SK-N-SH treated with all-trans-retinoic acid at 6 μM for 48 hours (cell line): ENCODE data around the gene CDH20.

Experiments used
- BACH2 ChIP-seq: fragments of 250-450 bp; sonication (Bioruptor Pico); IDR thresholded peaks from 2 replicates; pipeline ENCODE4 v1.9.0; 2021; ENCODE audit warnings: mild to moderate bottlenecking, borderline replicate concordance
- CSDC2 ChIP-seq: fragments of 250-450 bp; sonication (Bioruptor Pico); IDR thresholded peaks from 2 replicates; pipeline ENCODE4 v1.5.0; 2020; ENCODE audit warnings: mild to moderate bottlenecking, moderate library complexity
- ISL1 ChIP-seq: fragments of 250-450 bp; sonication (Bioruptor Pico); IDR thresholded peaks from 2 replicates; pipeline ENCODE4 v2.1.2; 2022; ENCODE audit warnings: mild to moderate bottlenecking, moderate library complexity
- OSR1 ChIP-seq: fragments of 250-450 bp; sonication (Bioruptor Pico); IDR thresholded peaks from 2 replicates; pipeline ENCODE4 v1.8.0; 2022; ENCODE audit warnings: moderate library complexity, mild to moderate bottlenecking, inconsistent platforms
- PATZ1 ChIP-seq: fragments of 250-450 bp; sonication (Bioruptor Pico); IDR thresholded peaks from 2 replicates; pipeline ENCODE4 v1.8.0; 2020; ENCODE audit warnings: mild to moderate bottlenecking, moderate library complexity, borderline replicate concordance
- RARB ChIP-seq: fragments of 250-450 bp; sonication (Bioruptor Pico); IDR thresholded peaks from 2 replicates; pipeline ENCODE4 v1.8.0; 2021; ENCODE audit warnings: mild to moderate bottlenecking, moderate library complexity
- ZC3H10 ChIP-seq: fragments of 250-450 bp; sonication (Bioruptor Pico); IDR thresholded peaks from 2 replicates; pipeline ENCODE4 v1.5.1; 2021; ENCODE audit warnings: mild to moderate bottlenecking, moderate library complexity
- ZFP30 ChIP-seq: fragments of 450-650 bp; formaldehyde crosslinking; IDR thresholded peaks from 2 replicates; pipeline ENCODE4 v1.5.0; 2022; ENCODE audit warnings: mild to moderate bottlenecking, moderate library complexity
- ZNF565 ChIP-seq: fragments of 450-650 bp; formaldehyde crosslinking; conservative IDR thresholded peaks from 2 replicates; pipeline ENCODE4 v1.5.0; 2020; ENCODE audit warnings: low read depth, mild to moderate bottlenecking, moderate library complexity
- ZNF70 ChIP-seq: fragments of 450-650 bp; formaldehyde crosslinking; IDR thresholded peaks from 2 replicates; pipeline ENCODE4 v1.5.0; 2020; ENCODE audit warnings: mild to moderate bottlenecking, moderate library complexity

- TF ChIP-seq ZNF70 (CRISPR knock-in tag) (no peak), ZC3H10 (CRISPR knock-in tag) (no peak), ISL1 (CRISPR knock-in tag) (no peak), PATZ1 (CRISPR knock-in tag) (no peak), ZNF565 (CRISPR knock-in tag) (no peak), OSR1 (CRISPR knock-in tag) (no peak), RARB (no peak), CSDC2 (CRISPR knock-in tag) (no peak), BACH2 (no peak), ZFP30 (no peak)
Observed at GRCh38 chr18:61292280-61293035, 40.8 kb upstream of the CDH20 start.
